H1 (cell line): Measurements from ENCODE around the gene ZNF550. TPM values are rescaled to one million over a fixed set of nuclear protein-coding genes. Genes with fewer than 3 reads are reported as not detected.

Experiments used
- HDAC6 ChIP-seq: IDR thresholded peaks from one replicate; pipeline ENCODE4 v1.7.1; 2012; ENCODE audit warnings: low read depth, mild to moderate bottlenecking, inconsistent platforms, low read length, moderate library complexity
- KDM4A ChIP-seq: IDR thresholded peaks from one replicate; pipeline ENCODE4 v1.7.1; 2012; ENCODE audit warnings: low read depth, mild to moderate bottlenecking, moderate library complexity, low read length, inconsistent platforms; ENCODE audit not compliant: severe bottlenecking
- PHF8 ChIP-seq: fragments of 200-600 bp; sonication (generic); conservative IDR thresholded peaks from 2 replicates; pipeline ENCODE4 v1.7.1; 2012; ENCODE audit warnings: low read depth, mild to moderate bottlenecking, inconsistent platforms, low read length, moderate library complexity
- RNF2 ChIP-seq: fragments of 200-900, 300-1000 bp; sonication (generic); IDR thresholded peaks from 2 replicates; pipeline ENCODE4 v1.7.1; 2016; ENCODE audit warnings: borderline replicate concordance, low read depth, mild to moderate bottlenecking, antibody characterized with exemption, low read length; ENCODE audit not compliant: poor library complexity, severe bottlenecking; ENCODE audit errors: missing control alignments
- ZNF274 ChIP-seq: IDR thresholded peaks from 2 replicates; pipeline ENCODE4 v1.7.0; 2012; ENCODE audit warnings: low read length, borderline replicate concordance; ENCODE audit errors: extremely low read depth
- polyA plus RNA-seq, 7 experiments: library from polyadenylated mRNA; depleted of rRNA in 3 of 7; stranded (reverse) in 5 of 7; unstranded in 2 of 7; fragments of >200 nt in 5 of 7; fragments of 200-250 nt in 2 of 7; gene quantifications; 1 replicate in 5 of 7; 2 replicates in 1 of 7; 4 replicates in 1 of 7; pipeline versions ENCODE4 v1.2.1 to v1.2.3, GENCODE V29; 2011 to 2013; ENCODE audit warnings: missing spikeins in 2 of 7, mixed read lengths in 2 of 7
- total RNA-seq: library from RNA; stranded (reverse); fragmentation: NEBNext Ultra II Directional; extraction: Animal tissue kit (Norgen Biotek cat#: 25700); gene quantifications from 2 replicates; pipeline ENCODE4 v1.2.1, GENCODE V29; 2021

Gene ZNF550
- total and polyA plus RNA-seq, 2 of the 8 experiments (the other 6 are each of a cell fraction or from before 2014, with no cell fraction given) = 4.5 to 10.7 TPM

- TF ChIP-seq RNF2 (no peak), ZNF274 (no peak), HDAC6 (no peak), KDM4A (no peak), PHF8 (no peak)
Observed at GRCh38 chr19:57511484-57511883, 48.2 kb downstream of the ZNF550 start (continued).
